GM12865 (cell line): ENCODE data around the gene PROK1.
"Not testable (repeated sequence)": the region's sequence is repeated elsewhere in the genome, so short reads cannot be mapped to it uniquely, and the experiment has no call there.

Experiments used
- DNase-seq: peaks from one replicate; pipeline ENCODE4 v3.0.0; 2010; ENCODE audit warnings: low read depth
- H3K4me3 ChIP-seq: 2 replicates; pipeline ENCODE4 v1.5.1; 2011; ENCODE audit warnings: mild to moderate bottlenecking, low read depth, low read length, control low read depth
- TF ChIP-seq, protein P1 (sequence below): IDR thresholded peaks from 2 replicates; pipeline ENCODE4 v1.5.1; 2011; ENCODE audit warnings: low read length, control low read depth, low read depth, inconsistent platforms; ENCODE audit not compliant: insufficient read depth; ENCODE audit errors: missing control alignments

PROK1 gene

GRCh38 chr1:110433213-110433612, 17.7 kb upstream of the PROK1 start:
- no peak for DNase-seq
- H3K4me3 ChIP-seq, result no peak overlapping the region
- TF ChIP-seq, protein P1, sequence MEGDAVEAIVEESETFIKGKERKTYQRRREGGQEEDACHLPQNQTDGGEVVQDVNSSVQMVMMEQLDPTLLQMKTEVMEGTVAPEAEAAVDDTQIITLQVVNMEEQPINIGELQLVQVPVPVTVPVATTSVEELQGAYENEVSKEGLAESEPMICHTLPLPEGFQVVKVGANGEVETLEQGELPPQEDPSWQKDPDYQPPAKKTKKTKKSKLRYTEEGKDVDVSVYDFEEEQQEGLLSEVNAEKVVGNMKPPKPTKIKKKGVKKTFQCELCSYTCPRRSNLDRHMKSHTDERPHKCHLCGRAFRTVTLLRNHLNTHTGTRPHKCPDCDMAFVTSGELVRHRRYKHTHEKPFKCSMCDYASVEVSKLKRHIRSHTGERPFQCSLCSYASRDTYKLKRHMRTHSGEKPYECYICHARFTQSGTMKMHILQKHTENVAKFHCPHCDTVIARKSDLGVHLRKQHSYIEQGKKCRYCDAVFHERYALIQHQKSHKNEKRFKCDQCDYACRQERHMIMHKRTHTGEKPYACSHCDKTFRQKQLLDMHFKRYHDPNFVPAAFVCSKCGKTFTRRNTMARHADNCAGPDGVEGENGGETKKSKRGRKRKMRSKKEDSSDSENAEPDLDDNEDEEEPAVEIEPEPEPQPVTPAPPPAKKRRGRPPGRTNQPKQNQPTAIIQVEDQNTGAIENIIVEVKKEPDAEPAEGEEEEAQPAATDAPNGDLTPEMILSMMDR, result no peak

DNA sequence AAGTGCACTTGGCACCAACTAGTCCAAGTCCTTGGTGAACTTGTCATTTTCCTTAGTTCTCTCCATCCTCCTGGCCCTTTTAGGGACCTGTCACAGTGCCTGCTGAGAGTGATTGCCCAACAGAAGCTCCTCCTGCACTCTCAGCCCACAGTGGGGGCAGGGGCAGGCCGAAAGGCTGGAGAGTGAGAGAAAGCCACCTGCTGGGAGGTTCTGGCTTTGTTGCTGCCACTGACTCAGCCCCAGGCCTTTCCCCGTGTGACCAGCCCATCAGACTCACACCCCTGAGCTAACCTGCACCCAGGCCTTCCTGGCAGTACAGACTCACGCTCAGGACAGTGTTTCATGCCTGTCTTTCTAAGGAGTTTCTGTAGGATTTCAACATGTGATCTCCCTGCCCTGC, 17.1 kb upstream of the PROK1 start:
- H3K4me3 ChIP-seq, result no peak overlapping the region
- TF ChIP-seq, protein P1, result peak; percentile 1
- DNase-seq, result peak; percentile 11

GRCh38 chr1:110434946-110435345, 16.0 kb upstream of the PROK1 start:
- DNase-seq, result no peak
- H3K4me3 ChIP-seq, result no peak overlapping the region
- TF ChIP-seq, protein P1, result no peak

DNA sequence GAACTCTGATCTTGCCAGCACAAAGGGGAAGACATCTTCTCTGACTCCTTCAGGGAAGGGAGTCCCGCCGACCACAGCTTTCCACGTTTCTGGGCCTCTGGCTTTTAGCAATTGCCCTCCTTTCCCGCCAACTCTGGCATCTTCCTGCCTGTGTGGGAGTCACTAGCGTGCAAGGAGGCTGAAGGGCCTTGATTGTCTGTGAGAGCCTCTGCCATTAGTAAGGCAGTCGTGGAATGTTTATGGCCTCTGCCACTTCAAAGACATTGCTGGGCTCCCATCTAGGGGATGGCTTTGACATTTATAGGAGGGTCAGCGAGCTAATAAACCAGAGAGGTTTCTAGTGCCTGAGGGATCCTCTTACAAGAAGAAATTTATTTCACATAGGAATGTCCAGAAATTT, 14.3 kb upstream of the PROK1 start:
- no peak for DNase-seq
- no peak overlapping the region for H3K4me3 ChIP-seq
- TF ChIP-seq, protein P1, result no peak

DNA sequence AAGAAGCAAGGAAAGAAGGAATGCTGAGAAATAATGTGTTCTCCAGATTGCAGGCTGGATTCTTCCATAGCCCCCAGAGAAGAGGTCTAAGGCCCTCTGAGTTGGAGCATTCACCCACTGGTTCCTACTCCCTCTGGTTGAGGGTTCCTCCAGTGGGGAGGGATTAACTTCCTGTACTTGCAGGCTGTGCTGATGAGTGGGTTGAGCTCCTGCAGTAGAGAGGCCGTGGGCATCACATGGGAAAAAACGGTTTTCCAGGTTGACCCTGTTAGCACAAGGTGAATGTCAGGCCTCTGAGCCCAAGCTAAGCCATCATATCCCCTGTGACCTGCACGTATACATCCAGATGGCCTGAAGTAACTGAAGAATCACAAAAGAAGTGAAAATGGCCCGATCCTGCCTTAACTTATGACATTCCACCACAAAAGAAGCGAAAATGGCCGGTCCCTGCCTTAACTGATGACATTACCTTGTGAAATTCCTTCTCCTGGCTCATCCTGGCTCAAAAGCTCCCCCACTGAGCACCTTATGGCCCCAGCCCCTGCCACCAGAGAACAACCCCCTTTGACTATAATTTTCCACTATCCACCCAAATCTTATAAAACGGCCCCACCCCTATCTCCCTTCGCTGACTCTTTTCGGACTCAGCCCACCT, 13.2 kb upstream of the PROK1 start:
- not testable (repeated sequence) for DNase-seq, H3K4me3 ChIP-seq

GRCh38 chr1:110438893-110439292, 12.1 kb upstream of the PROK1 start:
- DNase-seq, result no peak
- no peak overlapping the region for H3K4me3 ChIP-seq
- TF ChIP-seq, protein P1, result no peak

GRCh38 chr1:110439873-110440272, 11.1 kb upstream of the PROK1 start:
- not testable (repeated sequence) for DNase-seq

GRCh38 chr1:110440877-110441276, 10.1 kb upstream of the PROK1 start:
- DNase-seq, result no peak
- no peak overlapping the region for H3K4me3 ChIP-seq
- TF ChIP-seq, protein P1, result no peak

More at GRCh38 chr1:110439873-110440272, 11.1 kb upstream of the PROK1 start:
- H3K4me3 ChIP-seq, result not testable (repeated sequence)
